Umbilical cord (tissue), 1 donor: ENCODE measurements around the gene LPCAT4. TPM values are rescaled to one million over a fixed set of nuclear protein-coding genes. Genes with fewer than 3 reads are reported as not detected.

Experiments
- total RNA-seq: library from RNA; depleted of rRNA; stranded (reverse); fragments of >200 nt; gene quantifications from one replicate; pipeline ENCODE4 v1.2.3, GENCODE V29; 2014; ENCODE audit warnings: low replicate concordance; ENCODE audit not compliant: insufficient read depth

The LPCAT4 gene
- total RNA-seq, 1 donor from 2014 or later: 18.1 TPM

Other genes starting within 250 kb of the LPCAT4 start
- 91.2 TPM for gene KATNBL1, start 157.1 kb downstream of the LPCAT4 start, total RNA-seq
- 60.4 TPM for gene EMC4, start 142.2 kb downstream of the LPCAT4 start, total RNA-seq
- 17.3 TPM for gene SLC12A6, start 29.4 kb downstream of the LPCAT4 start, total RNA-seq
- 79.7 TPM for gene NOP10, start 24.1 kb downstream of the LPCAT4 start, total RNA-seq
- not detected for gene NUTM1, start 23.9 kb downstream of the LPCAT4 start, total RNA-seq
- 54.9 TPM for gene GOLGA8A, start 70.6 kb upstream of the LPCAT4 start, total RNA-seq
- 56.6 TPM for gene GOLGA8B, start 216.5 kb upstream of the LPCAT4 start, total RNA-seq